MM.1S (cell line): ENCODE measurements around the gene RNF152.

ENCODE experiments used
- DNase-seq: peaks from one replicate; pipeline ENCODE4 v3.0.0-alpha.2; 2015
- H2AFZ ChIP-seq: fragments of 300-600 bp; sonication (generic); 2 replicates; pipeline ENCODE4 v1.6.0; 2016; ENCODE audit warnings: antibody characterized with exemption, low read length
- H3F3A ChIP-seq: fragments of 300-600 bp; sonication (generic); 2 replicates; pipeline ENCODE4 v1.6.1; 2016; ENCODE audit warnings: mild to moderate bottlenecking, antibody characterized with exemption, low read length, moderate library complexity, mixed read lengths; ENCODE audit not compliant: insufficient read depth
- H3K27ac ChIP-seq: fragments of 300-600 bp; sonication (generic); 2 replicates; pipeline ENCODE4 v1.5.1; 2016; ENCODE audit warnings: mild to moderate bottlenecking, low read length
- H3K27me3 ChIP-seq: fragments of 300-600 bp; sonication (generic); replicated peaks from 2 replicates; pipeline ENCODE4 v1.6.0; 2016; ENCODE audit warnings: low read length; ENCODE audit not compliant: insufficient read depth
- H3K36me3 ChIP-seq: fragments of 300-600 bp; sonication (generic); replicated peaks from 2 replicates; pipeline ENCODE4 v1.6.1; 2016; ENCODE audit warnings: mild to moderate bottlenecking, low read length, mixed read lengths; ENCODE audit not compliant: insufficient read depth
- H3K4me1 ChIP-seq: fragments of 300-600 bp; sonication (generic); 2 replicates; pipeline ENCODE4 v1.6.1; 2016; ENCODE audit warnings: low read length, mixed read lengths
- H3K4me2 ChIP-seq: fragments of 300-600 bp; sonication (generic); 2 replicates; pipeline ENCODE4 v1.6.0; 2016; ENCODE audit warnings: low read depth, low read length
- H3K4me3 ChIP-seq: fragments of 300-600 bp; sonication (generic); 2 replicates; pipeline ENCODE4 v1.5.1; 2016; ENCODE audit warnings: low read length, mixed read lengths
- H3K79me2 ChIP-seq: fragments of 300-600 bp; sonication (generic); 2 replicates; pipeline ENCODE4 v1.6.1; 2016; ENCODE audit warnings: mixed run types, low read length, mixed read lengths
- H3K9ac ChIP-seq: fragments of 300-600 bp; sonication (generic); 2 replicates; pipeline ENCODE4 v1.6.1; 2016; ENCODE audit warnings: low read length, mixed read lengths
- H3K9me2 ChIP-seq: fragments of 300-600 bp; sonication (generic); replicated peaks from 2 replicates; pipeline ENCODE4 v1.6.1; 2016; ENCODE audit warnings: mild to moderate bottlenecking, low read length, mixed read lengths; ENCODE audit not compliant: insufficient read depth
- H3K9me3 ChIP-seq: fragments of 300-600 bp; sonication (generic); replicated peaks from 2 replicates; pipeline ENCODE4 v1.6.1; 2016; ENCODE audit warnings: mild to moderate bottlenecking, low read length, mixed read lengths; ENCODE audit not compliant: insufficient read depth
- H4K20me1 ChIP-seq: fragments of 300-600 bp; sonication (generic); 2 replicates; pipeline ENCODE4 v1.6.1; 2016; ENCODE audit warnings: mild to moderate bottlenecking, low read length, moderate library complexity, mixed read lengths; ENCODE audit not compliant: insufficient read depth
- EZH2 ChIP-seq: fragments of 300-600 bp; sonication (generic); optimal IDR thresholded peaks from 2 replicates; pipeline ENCODE3; 2017; ENCODE audit warnings: low read depth, mild to moderate bottlenecking, antibody characterized with exemption, low read length, mixed read lengths
- EZH2phosphoT487 ChIP-seq: fragments of 300-600 bp; sonication (generic); IDR thresholded peaks from 2 replicates; pipeline ENCODE4 v1.6.1; 2018; ENCODE audit warnings: antibody characterized with exemption, low read length
- TF ChIP-seq, protein P1 (sequence below): fragments of 300-600 bp; sonication (generic); IDR thresholded peaks from 2 replicates; pipeline ENCODE4 v1.5.1; 2016; ENCODE audit warnings: antibody characterized with exemption, low read length, mixed read lengths

The RNF152 gene

DNA sequence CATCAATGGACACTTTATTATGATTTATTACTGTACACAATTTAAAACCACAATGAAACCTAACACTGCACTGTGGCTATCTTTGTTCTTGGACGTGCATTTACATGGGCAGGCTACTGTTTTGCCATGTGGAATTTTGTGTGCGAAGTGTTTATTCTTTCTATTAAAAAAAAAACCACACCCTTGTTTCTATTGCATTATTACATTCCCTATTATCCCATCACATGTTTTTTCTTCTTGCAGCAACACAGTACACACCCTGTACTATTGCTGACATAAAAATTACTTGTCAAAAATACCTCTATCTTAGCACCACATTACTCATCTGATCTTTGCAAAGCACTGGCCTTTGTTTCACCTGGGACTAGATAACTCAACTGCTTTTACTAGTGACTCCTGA, 1.5 kb downstream of the RNF152 start:
- Histone ChIP-seq H3K9me2 (no peaks in the 10 kb centered on the region), H3F3A (no peaks in the 10 kb centered on the region), H3K79me2 (no peaks in the 10 kb centered on the region), H3K4me1 (0 out of 2 replicates have a peak, but pooled peaks cover 3% of the 10 kb centered on the region), H4K20me1 (no peaks in the 10 kb centered on the region), H2AFZ (no peak overlapping the region), H3K27ac (no peak overlapping the region), H3K9me3 (no peaks in the 10 kb centered on the region), H3K9ac (no peak overlapping the region), H3K27me3 (peaks cover 5% of the 10 kb centered on the region; the same call in 1 of the 2 replicates), H3K4me3 (no peak overlapping the region), H3K36me3 (no peaks in the 10 kb centered on the region), H3K4me2 (no peak overlapping the region)
- no peak for TF ChIP-seq EZH2
- TF ChIP-seq EZH2phosphoT487, result no peak
- TF ChIP-seq, protein P1, sequence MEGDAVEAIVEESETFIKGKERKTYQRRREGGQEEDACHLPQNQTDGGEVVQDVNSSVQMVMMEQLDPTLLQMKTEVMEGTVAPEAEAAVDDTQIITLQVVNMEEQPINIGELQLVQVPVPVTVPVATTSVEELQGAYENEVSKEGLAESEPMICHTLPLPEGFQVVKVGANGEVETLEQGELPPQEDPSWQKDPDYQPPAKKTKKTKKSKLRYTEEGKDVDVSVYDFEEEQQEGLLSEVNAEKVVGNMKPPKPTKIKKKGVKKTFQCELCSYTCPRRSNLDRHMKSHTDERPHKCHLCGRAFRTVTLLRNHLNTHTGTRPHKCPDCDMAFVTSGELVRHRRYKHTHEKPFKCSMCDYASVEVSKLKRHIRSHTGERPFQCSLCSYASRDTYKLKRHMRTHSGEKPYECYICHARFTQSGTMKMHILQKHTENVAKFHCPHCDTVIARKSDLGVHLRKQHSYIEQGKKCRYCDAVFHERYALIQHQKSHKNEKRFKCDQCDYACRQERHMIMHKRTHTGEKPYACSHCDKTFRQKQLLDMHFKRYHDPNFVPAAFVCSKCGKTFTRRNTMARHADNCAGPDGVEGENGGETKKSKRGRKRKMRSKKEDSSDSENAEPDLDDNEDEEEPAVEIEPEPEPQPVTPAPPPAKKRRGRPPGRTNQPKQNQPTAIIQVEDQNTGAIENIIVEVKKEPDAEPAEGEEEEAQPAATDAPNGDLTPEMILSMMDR, result no peak
- DNase-seq, result no peak

DNA sequence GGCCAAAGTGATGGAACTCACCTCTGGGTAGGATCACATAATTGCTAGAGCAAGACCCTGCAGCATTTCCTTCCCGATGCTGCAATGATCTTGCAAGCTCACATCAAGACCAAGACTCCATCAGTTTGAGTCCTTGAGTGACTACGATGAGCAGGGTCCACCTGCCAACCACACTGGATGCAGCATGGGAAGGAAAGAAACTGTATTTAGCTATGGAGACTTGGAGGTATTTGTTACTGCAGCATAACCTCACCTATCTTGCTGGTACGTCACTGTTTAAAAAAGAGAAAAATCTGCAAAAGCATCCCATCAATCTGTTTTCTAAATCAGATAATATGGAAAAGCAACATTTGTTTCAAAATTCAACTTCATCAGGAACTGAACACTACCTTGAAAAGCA, 2.5 kb downstream of the RNF152 start:
- H3K4me1 ChIP-seq, result 0 out of 2 replicates have a peak, but pooled peaks cover 3% of the 10 kb centered on the region
- H3K79me2 ChIP-seq, result no peaks in the 10 kb centered on the region
- no peak for DNase-seq
- H3K4me2 ChIP-seq, result no peak overlapping the region
- H3K27ac ChIP-seq, result no peak overlapping the region
- no peaks in the 10 kb centered on the region for H3F3A ChIP-seq
- H3K9ac ChIP-seq, result no peak overlapping the region
- H2AFZ ChIP-seq, result no peak overlapping the region
- H3K4me3 ChIP-seq, result no peak overlapping the region
- peaks cover 5% of the 10 kb centered on the region; the same call in 1 of the 2 replicates for H3K27me3 ChIP-seq
- no peaks in the 10 kb centered on the region for H3K9me3 ChIP-seq
- TF ChIP-seq, protein P1, result no peak
- no peak for TF ChIP-seq EZH2phosphoT487
- TF ChIP-seq EZH2, result no peak
- no peaks in the 10 kb centered on the region for H3K36me3 ChIP-seq
- no peaks in the 10 kb centered on the region for H4K20me1 ChIP-seq
- H3K9me2 ChIP-seq, result no peaks in the 10 kb centered on the region

DNA sequence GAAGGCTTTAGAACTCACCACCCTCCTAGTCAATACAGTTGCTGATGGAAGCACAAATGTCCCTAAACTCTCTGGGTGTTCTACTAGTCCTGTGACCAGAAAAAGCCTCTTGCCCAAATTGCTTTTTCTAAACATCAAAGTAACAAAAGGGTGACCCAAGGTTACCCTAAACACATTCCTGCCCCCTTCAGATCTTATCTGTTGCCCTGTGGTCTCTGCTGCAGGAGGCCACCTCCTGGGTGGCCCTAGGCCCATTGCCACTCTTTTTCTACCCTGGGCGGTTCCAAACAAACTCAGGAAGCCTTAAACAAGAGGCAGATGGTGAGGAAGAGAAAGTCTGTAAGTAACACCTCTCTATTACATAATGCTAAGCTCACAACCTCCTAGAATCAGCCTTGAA, 3.3 kb downstream of the RNF152 start:
- H3K9me3 ChIP-seq, result no peaks in the 10 kb centered on the region
- H3K9me2 ChIP-seq, result no peaks in the 10 kb centered on the region
- H3K27me3 ChIP-seq, result peaks cover 5% of the 10 kb centered on the region; the same call in 1 of the 2 replicates
- no peak for DNase-seq
- no peaks in the 10 kb centered on the region for H4K20me1 ChIP-seq
- no peak overlapping the region for H3K9ac ChIP-seq
- no peaks in the 10 kb centered on the region for H3K79me2 ChIP-seq
- H3F3A ChIP-seq, result no peaks in the 10 kb centered on the region
- H3K4me2 ChIP-seq, result no peak overlapping the region
- H3K4me3 ChIP-seq, result no peak overlapping the region
- no peak overlapping the region for H2AFZ ChIP-seq
- H3K4me1 ChIP-seq, result no peaks in the 10 kb centered on the region
- TF ChIP-seq, protein P1, result no peak
- H3K36me3 ChIP-seq, result no peaks in the 10 kb centered on the region
- H3K27ac ChIP-seq, result no peak overlapping the region
